ENCODE results near the gene TFPI. TPM values are rescaled to one million over a fixed set of nuclear protein-coding genes. Genes with fewer than 3 reads are reported as not detected.

Gene TFPI
- total and polyA plus RNA-seq, 2 of the 8 experiments (the other 6 are each of a cell fraction or from before 2014, with no cell fraction given): 2.0 to 7.1 TPM

GRCh38 chr2:187546762-187547333 lies 7.4 kb downstream of the TFPI start:
- ChIA-PET POLR2A (ENCODE audit: partially characterized antibody) (interaction anchor here (1.0 kb wide), 1 partner anchor 9 kb away, joined by 4 read pairs; no protein-coding TSS in a partner anchor), CTCF (ENCODE audit: partially characterized antibody) (interaction anchor here (0.6 to 1.3 kb wide), 2 partner anchors 47 to 154 kb away, joined by 3 to 6 read pairs; no protein-coding TSS in a partner anchor)
- Histone ChIP-seq H2BK15ac (ENCODE audit: low read length) (no peak overlapping the region), H3K14ac (ENCODE audit: insufficient read length) (no peak overlapping the region), H3K4ac (replicated peaks; ENCODE audit: insufficient read length, low read depth, low read length) (no peak overlapping the region), H2AK5ac (ENCODE audit: low read depth, low read length) (no peak overlapping the region), H4K91ac (replicated peaks; ENCODE audit: insufficient read length, low read length) (no peak overlapping the region), H3K4me3 (ENCODE audit: extremely low read depth in 1 of 4, insufficient read depth in 2 of 4, low read depth in 3 of 4, low read length in 4 of 4) (no peak overlapping the region), H3K56ac (replicated peaks; ENCODE audit: insufficient read length, low read depth, low read length) (no peak overlapping the region), H3K79me1 (ENCODE audit: low read depth, low read length) (no peaks in the 10 kb centered on the region), H2BK12ac (ENCODE audit: low read depth, low read length) (no peak overlapping the region), H2BK5ac (ENCODE audit: low read depth, low read length) (no peak overlapping the region), H3K27me3 (replicated peaks in 1 of 4; ENCODE audit: control insufficient read depth in 3 of 4, extremely low read depth in 1 of 4, insufficient read depth in 3 of 4, low read length in 3 of 4) (no peaks in the 10 kb centered on the region), H3K9me3 (ENCODE audit: insufficient read depth in 2 of 2, low read depth in 1 of 2, low read length in 1 of 2) (no peaks in the 10 kb centered on the region), H2BK120ac (replicated peaks; ENCODE audit: low read depth, low read length) (no peak overlapping the region), H4K8ac (ENCODE audit: extremely low read depth, insufficient read depth, low read length) (no peak overlapping the region), H3K18ac (ENCODE audit: extremely low read depth, low read length) (no peak overlapping the region), H2AFZ (ENCODE audit: low read length) (no peak overlapping the region), H3K27ac (ENCODE audit: low read depth, low read length) (no peak overlapping the region), H3K4me1 (replicated peaks in 1 of 4; ENCODE audit: control insufficient read depth in 3 of 4, insufficient read depth in 4 of 4, low read length in 3 of 4) (peaks cover 0 to 5% (median 1%) of the 10 kb centered on the region in 4 experiments; a peak in 2 of 7 replicates), H2BK20ac (ENCODE audit: low read length) (no peak overlapping the region), H3K79me2 (ENCODE audit: control insufficient read depth in 1 of 2, insufficient read depth in 2 of 2, low read length in 2 of 2) (no peaks in the 10 kb centered on the region), H3K23me2 (ENCODE audit: low read depth, low read length) (no peaks in the 10 kb centered on the region), H3K23ac (ENCODE audit: insufficient read length) (no peak overlapping the region), H3K4me2 (ENCODE audit: insufficient read depth in 1 of 2, low read depth in 2 of 2, low read length in 2 of 2) (no peak overlapping the region), H3K9ac (replicated peaks in 1 of 4; ENCODE audit: extremely low read depth in 1 of 4, low read depth in 3 of 4, low read length in 3 of 4) (no peak overlapping the region), H3K36me3 (ENCODE audit: control insufficient read depth in 2 of 4, insufficient read depth in 4 of 4, low read length in 3 of 4) (no peaks in the 10 kb centered on the region), H4K20me1 (replicated peaks in 1 of 2; ENCODE audit: control insufficient read depth in 1 of 2, insufficient read depth in 2 of 2, low read length in 2 of 2) (no peaks in the 10 kb centered on the region), H4K5ac (ENCODE audit: insufficient read length, low read depth, low read length) (no peak overlapping the region)
- WGBS, 2 experiments (ENCODE audit: extremely low coverage in 1 of 2, insufficient coverage in 1 of 2, insufficient read length in 1 of 2, insufficient replicate concordance in 2 of 2, low coverage in 1 of 2, low lambda C conversion rate in 2 of 2, missing lambda C conversion rate in 1 of 2): 93% methylated on average over 1 of the region's 1 CpG; no CpG with 5 or more reads in 1 of the 2 experiments
- DNase-seq (ENCODE audit: low read depth in 1 of 2, low spot score in 2 of 2) (no peak), FAIRE-seq (no peak)
- TF ChIP-seq MAX (IDR thresholded peaks at IDR 0.05): no peak
- no peak for TF ChIP-seq SUZ12 (IDR thresholded peaks at IDR 0.05; ENCODE audit: low read length)
- TF ChIP-seq POLR2A (IDR thresholded peaks at IDR 0.05; ENCODE audit: control extremely low read depth in 1 of 2, low read depth in 2 of 2, low read length in 2 of 2): no peak
- no peak for TF ChIP-seq HDAC6 (IDR thresholded peaks at IDR 0.05; ENCODE audit: low read depth, low read length)
- no peak for TF ChIP-seq ATF2 (IDR thresholded peaks at IDR 0.05; ENCODE audit: low read length)
